HepG2 (cell line): ENCODE measurements around the gene UBB. TPM values are rescaled to one million over a fixed set of nuclear protein-coding genes. Genes with fewer than 3 reads are reported as not detected.

Source experiments
- ATF3 ChIP-seq: sonication (generic); formaldehyde crosslinking; IDR thresholded peaks from 2 replicates; pipeline ENCODE4 v1.4.0; 2020; ENCODE audit warnings: missing genetic modification reagents
- CHD2 ChIP-seq: IDR thresholded peaks from 2 replicates; pipeline ENCODE4 v1.6.1; 2011; ENCODE audit warnings: low read depth, low read length, improper control_type of control experiment
- CTCF ChIP-seq: sonication (generic); formaldehyde crosslinking; IDR thresholded peaks from 2 replicates; pipeline ENCODE4 v1.5.0; 2020; ENCODE audit warnings: mild to moderate bottlenecking, missing genetic modification reagents, moderate library complexity
- ETV6 ChIP-seq: sonication (generic); formaldehyde crosslinking; conservative IDR thresholded peaks from 2 replicates; pipeline ENCODE4 v1.4.0; 2020; ENCODE audit warnings: missing genetic modification reagents
- GMEB2 ChIP-seq: IDR thresholded peaks from 2 replicates; pipeline ENCODE4 v1.6.1; 2016; ENCODE audit warnings: missing biosample characterization, missing genetic modification reagents, low read depth
- JUND ChIP-seq: sonication (generic); formaldehyde crosslinking; IDR thresholded peaks from 2 replicates; pipeline ENCODE4 v1.8.0; 2022; ENCODE audit warnings: mild to moderate bottlenecking, missing genetic modification reagents
- MLLT10 ChIP-seq: sonication (generic); formaldehyde crosslinking; IDR thresholded peaks from 2 replicates; pipeline ENCODE4 v1.4.0; 2020; ENCODE audit warnings: missing genetic modification reagents
- NAIF1 ChIP-seq: sonication (generic); formaldehyde crosslinking; IDR thresholded peaks from 2 replicates; pipeline ENCODE4 v1.5.0; 2020; ENCODE audit warnings: mild to moderate bottlenecking, missing genetic modification reagents, borderline replicate concordance
- NKX3-1 ChIP-seq: sonication (generic); formaldehyde crosslinking; IDR thresholded peaks from 2 replicates; pipeline ENCODE4 v1.5.0; 2020; ENCODE audit warnings: missing genetic modification reagents
- NRL ChIP-seq: sonication (generic); formaldehyde crosslinking; IDR thresholded peaks from 2 replicates; pipeline ENCODE4 v1.5.0; 2020; ENCODE audit warnings: missing genetic modification reagents, mild to moderate bottlenecking, moderate library complexity, borderline replicate concordance
- PCBP2 ChIP-seq: fragments of 200-400 bp; formaldehyde crosslinking; optimal IDR thresholded peaks from 2 replicates; pipeline ENCODE3; 2018; ENCODE audit warnings: low read length, low read depth; ENCODE audit not compliant: poor library complexity, severe bottlenecking
- PITX1 ChIP-seq: sonication (generic); formaldehyde crosslinking; IDR thresholded peaks from 2 replicates; pipeline ENCODE4 v1.5.1; 2020; ENCODE audit warnings: mild to moderate bottlenecking, missing genetic modification reagents
- RAD21 ChIP-seq: fragments of 450-650 bp; formaldehyde crosslinking; IDR thresholded peaks from 2 replicates; pipeline ENCODE4 v1.5.0; 2020; ENCODE audit warnings: mild to moderate bottlenecking
- SNRNP70 ChIP-seq: fragments of 200-400 bp; formaldehyde crosslinking; IDR thresholded peaks from 2 replicates; pipeline ENCODE4 v1.6.1; 2017; ENCODE audit warnings: mild to moderate bottlenecking, low read depth, low read length, moderate library complexity
- TAF15 ChIP-seq: fragments of 200-400 bp; formaldehyde crosslinking; IDR thresholded peaks from one replicate; pipeline ENCODE4 v1.6.1; 2018; ENCODE audit warnings: mild to moderate bottlenecking, low read depth, low read length; ENCODE audit not compliant: poor library complexity, severe bottlenecking
- THRA ChIP-seq: sonication (generic); formaldehyde crosslinking; IDR thresholded peaks from 2 replicates; pipeline ENCODE4 v1.4.0; 2020; ENCODE audit warnings: missing genetic modification reagents, borderline replicate concordance
- ZBTB7A ChIP-seq: sonication (generic); formaldehyde crosslinking; IDR thresholded peaks from 2 replicates; pipeline ENCODE4 v1.8.0; 2022; ENCODE audit warnings: mild to moderate bottlenecking, missing genetic modification reagents
- ZNF280B ChIP-seq: sonication (generic); formaldehyde crosslinking; IDR thresholded peaks from 2 replicates; pipeline ENCODE4 v1.5.0; 2020; ENCODE audit warnings: missing genetic modification reagents, mild to moderate bottlenecking, borderline replicate concordance
- ZNF446 ChIP-seq: sonication (generic); formaldehyde crosslinking; IDR thresholded peaks from 2 replicates; pipeline ENCODE4 v1.5.0; 2020; ENCODE audit warnings: mild to moderate bottlenecking, missing genetic modification reagents
- ZNF567 ChIP-seq: sonication (generic); formaldehyde crosslinking; IDR thresholded peaks from 2 replicates; pipeline ENCODE4 v1.8.1; 2023; ENCODE audit warnings: mild to moderate bottlenecking, missing genetic modification reagents, borderline replicate concordance
- ZNF792 ChIP-seq: IDR thresholded peaks from 2 replicates; pipeline ENCODE4 v1.6.1; 2016
- ZNF878 ChIP-seq: sonication (generic); formaldehyde crosslinking; IDR thresholded peaks from 2 replicates; pipeline ENCODE4 v1.8.1; 2023; ENCODE audit warnings: mild to moderate bottlenecking, missing genetic modification reagents, moderate library complexity
- ZSCAN9 ChIP-seq: IDR thresholded peaks from 2 replicates; pipeline ENCODE4 v1.6.1; 2016; ENCODE audit warnings: borderline replicate concordance
- polyA plus RNA-seq, 8 experiments: library from polyadenylated mRNA; depleted of rRNA in 3 of 8; stranded (reverse) in 7 of 8; unstranded in 1 of 8; fragments of >200 nt; fragmentation: Illumina TruSeq in 4 of 8; extraction: Trizol in 4 of 8; gene quantifications; 2 replicates each; pipeline versions ENCODE4 v1.2.1 to v1.2.3, GENCODE V29; 2011 to 2016; ENCODE audit warnings: low read depth in 4 of 8, missing spikeins in 1 of 8, mixed read lengths in 1 of 8; ENCODE audit not compliant: insufficient read depth in 1 of 8
- total RNA-seq, 5 experiments: library from RNA; depleted of rRNA; stranded (reverse); fragments of >200 nt; fragmentation: Illumina TruSeq; extraction: Trizol; gene quantifications; 2 replicates each; pipeline ENCODE4 v1.2.3, GENCODE V29; 2016; ENCODE audit warnings: low read depth in 1 of 5

UBB gene
- total and polyA plus RNA-seq, 2 of the 13 experiments (the other 11 are each of a cell fraction or from before 2014, with no cell fraction given) = 1,130 to 2,066 TPM

- TF ChIP-seq PITX1 (CRISPR knock-in tag) (no peak), TAF15 (no peak), SNRNP70 (no peak), ZNF878 (CRISPR knock-in tag) (no peak), ETV6 (CRISPR knock-in tag) (no peak), GMEB2 (no peak), ZNF792 (CRISPR knock-in tag) (0 out of 2 replicates have a peak, but pooled peaks have one; percentile 44), NKX3-1 (CRISPR knock-in tag) (0 out of 2 replicates have a peak, but pooled peaks have one; percentile 59), THRA (CRISPR knock-in tag) (0 out of 2 replicates have a peak, but pooled peaks have one; percentile 11), JUND (CRISPR knock-in tag) (no peak), RAD21 (CRISPR knock-in tag) (peak; percentile 72), CHD2 (peak; percentile 94), NAIF1 (CRISPR knock-in tag) (no peak), ZNF446 (CRISPR knock-in tag) (peak; percentile 55; the same call in 1 of the 2 replicates), ZSCAN9 (no peak), ZNF567 (peak; percentile 34; the same call in 1 of the 2 replicates), ATF3 (CRISPR knock-in tag) (no peak), PCBP2 (no peak), ZBTB7A (CRISPR knock-in tag) (0 out of 2 replicates have a peak, but pooled peaks have one; percentile 41), NRL (CRISPR knock-in tag) (peak; percentile 54), ZNF280B (0 out of 2 replicates have a peak, but pooled peaks have one; percentile 56), MLLT10 (CRISPR knock-in tag) (no peak), CTCF (CRISPR knock-in tag) (peak; percentile 49)
These were observed 27.3 kb upstream of the UBB start, which contains the start of gene CENPV (continued) for GRCh38 chr17:16353317-16354174.
